Stimulated activated CD8-positive, alpha-beta memory T cell treated with anti-CD3 and anti-CD28 coated beads, Interleukin-4, amount 100 ng/mL, for 24 hours (primary cell): ENCODE data around the gene SHANK2.

Experiments used
- DNase-seq: peaks from one replicate; pipeline ENCODE4 v3.0.0-alpha.2; 2020; ENCODE audit warnings: low read depth

The SHANK2 gene

DNA sequence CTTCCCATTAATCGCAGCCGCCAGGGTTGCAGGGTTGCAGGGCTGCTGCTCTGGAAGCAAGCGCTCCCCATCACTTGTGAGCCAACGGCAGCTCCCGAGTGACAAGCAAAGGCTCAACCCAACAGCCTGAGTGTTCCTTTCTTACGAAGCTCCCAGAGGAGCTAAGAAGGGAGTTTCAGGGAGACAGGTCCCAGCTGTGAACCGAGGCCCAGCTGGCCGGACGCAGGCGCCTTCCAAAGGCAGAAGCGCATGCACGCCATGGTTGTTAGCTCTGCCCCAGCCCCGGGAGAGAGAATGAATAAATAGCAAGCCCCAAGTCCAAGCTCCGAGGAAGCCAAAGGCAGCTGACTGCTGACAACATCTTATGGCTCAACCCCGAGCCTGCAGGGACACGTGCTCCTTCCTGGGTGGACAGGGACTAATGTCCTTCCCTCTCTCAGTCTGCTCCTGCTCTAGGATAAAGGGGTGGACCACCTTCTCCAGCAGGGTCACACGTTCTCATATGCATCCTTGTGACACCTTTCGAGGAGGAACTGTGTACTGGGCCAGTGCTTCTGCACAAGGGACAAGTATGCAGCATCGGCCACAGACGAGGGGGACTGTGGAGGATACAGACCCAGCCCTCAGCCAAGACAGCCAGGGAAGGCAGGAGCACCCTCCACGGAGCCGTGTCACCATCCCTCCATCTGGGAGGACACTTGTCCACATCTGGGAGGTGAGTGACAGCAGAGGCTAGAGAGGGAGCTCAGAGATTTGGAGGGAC is 29.9 kb downstream of the SHANK2 start:
- no peak for DNase-seq

DNA sequence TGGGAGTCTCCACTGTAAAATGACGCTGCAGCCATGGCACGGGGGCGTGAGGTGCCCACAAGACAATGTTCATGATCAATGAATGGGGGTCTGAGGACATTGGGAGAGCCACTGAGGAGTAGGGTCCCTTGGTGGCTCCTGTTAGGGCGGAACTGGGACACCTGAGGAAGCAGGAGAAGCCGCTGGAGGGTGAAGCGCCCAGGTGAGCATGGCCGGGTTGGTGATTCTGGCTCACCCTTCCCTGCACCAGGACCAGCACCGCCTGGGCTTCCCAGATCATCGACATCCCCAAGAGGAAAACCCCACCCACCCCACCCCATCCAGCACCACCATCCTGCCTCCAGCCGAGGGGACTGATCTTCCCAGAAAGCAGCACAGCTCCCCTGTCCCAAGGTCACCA is 30.6 kb downstream of the SHANK2 start:
- no peak for DNase-seq

DNA sequence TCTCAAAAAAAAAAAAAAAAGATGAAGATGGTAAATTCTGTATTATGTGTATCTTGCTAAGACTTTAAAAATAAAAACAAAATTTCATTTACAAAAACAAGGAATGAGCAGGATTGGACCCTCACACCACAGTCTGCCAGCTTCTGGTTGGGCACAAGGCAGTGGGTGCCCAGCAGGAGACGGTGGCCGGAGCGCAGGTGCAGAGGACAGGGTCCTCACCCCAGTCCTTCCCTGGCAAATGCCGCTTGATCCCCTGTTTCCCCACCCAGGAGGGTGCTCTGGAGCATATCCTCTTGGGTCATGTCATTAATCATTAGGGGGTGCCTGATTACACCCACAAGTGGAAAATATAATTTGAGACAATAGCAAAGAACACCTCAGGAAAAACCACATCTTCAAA is 31.2 kb downstream of the SHANK2 start:
- no peak for DNase-seq

DNA sequence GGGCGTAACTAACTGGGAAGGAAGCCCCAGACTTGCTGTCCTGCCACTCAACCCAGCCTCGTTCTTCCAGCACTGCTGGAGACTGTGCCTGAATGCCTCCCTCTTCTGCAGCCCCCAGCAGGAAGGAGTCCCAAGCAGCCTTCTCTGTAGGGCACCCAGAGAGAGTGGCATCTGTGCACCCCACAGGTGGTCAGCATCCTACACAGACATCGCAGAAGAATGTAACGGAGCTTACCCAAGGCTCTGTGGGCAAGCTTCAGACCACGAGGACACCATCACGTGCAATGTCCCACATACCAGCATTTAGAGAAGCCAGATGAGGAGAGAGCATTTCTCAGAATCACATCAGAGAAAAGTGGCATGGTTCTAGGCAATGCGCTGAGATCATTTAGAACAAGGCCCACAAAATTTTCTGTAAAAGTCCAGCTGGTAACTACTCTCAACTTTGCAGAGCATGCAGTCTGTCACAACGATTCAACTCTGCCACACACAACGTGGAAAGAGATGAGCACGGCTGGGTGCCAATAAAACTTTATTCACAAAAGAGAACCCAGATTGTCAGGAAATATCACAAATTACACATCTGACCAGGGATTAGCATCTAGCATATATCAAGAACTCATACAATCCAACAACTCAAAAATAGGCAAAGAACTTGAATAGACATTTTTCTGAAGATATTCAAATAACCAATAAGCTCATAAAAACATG is 33.4 kb downstream of the SHANK2 start:
- no peak for DNase-seq

DNA sequence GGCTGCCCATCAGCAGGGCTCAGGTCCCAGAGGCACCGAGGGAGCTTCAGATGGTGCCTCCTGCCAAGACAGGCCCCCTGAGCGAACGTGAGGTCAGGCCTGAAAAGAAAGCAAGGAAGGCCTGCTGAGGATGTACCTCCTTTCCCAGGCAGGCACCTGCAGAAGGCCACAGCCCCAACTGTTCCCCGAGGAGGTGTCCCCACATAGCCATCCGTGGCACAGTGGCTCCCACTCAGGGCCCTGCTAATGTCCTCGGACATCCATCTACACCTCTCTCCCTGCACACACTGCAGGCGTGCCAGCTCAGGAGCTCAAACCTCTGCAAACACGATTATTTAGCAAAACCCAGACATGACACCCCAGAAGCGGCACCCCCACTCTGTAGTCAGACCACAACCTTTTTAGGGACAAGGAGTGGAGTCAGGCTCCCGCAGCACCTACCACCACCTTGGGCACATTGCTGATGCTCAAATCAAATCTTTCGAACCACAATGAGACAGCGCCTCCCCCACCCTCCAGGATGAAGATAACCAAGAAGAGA is 36.9 kb downstream of the SHANK2 start:
- DNase-seq = no peak

DNA sequence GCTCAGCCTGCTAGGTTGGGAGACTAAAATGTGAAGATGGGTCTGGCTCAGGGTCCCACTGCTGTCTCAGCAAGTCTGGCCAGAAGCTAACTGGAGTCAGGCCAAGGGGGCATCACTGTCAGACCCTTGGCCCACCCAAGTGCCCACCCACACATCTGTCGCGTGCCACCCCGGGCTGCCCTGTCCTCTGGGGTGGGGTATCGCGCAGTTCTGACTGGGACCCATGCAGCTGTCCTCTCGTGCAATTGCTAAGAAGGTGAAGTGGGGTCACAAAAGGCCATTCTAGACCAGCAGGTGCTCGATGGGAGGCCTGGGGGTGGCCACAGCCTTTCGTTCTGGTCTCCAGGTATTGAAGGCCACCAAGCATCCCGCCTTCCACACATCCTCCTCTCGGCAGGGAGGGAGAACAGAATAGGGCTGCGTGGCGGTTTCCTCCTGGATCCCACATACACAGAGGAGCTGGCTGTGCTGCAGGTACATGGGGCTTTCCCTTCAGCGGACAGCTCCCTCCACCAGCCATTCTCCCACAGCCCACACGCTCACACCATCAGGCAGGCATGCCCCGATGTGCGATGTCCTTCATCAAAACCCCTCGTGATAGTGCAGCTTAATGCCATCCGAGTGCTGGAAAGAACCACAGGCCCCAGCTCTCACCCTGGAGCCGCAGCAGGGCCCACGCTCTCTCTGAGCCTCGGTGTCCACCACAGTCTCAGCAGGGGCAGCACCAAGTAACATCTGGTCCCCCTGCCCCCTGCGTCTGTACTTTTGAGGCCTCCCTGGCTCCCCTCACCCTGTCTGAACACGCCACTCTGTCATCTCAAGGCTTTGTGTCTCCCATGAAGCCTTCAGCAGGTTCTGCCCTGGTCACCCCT is 37.6 kb downstream of the SHANK2 start:
- DNase-seq = no peak

DNA sequence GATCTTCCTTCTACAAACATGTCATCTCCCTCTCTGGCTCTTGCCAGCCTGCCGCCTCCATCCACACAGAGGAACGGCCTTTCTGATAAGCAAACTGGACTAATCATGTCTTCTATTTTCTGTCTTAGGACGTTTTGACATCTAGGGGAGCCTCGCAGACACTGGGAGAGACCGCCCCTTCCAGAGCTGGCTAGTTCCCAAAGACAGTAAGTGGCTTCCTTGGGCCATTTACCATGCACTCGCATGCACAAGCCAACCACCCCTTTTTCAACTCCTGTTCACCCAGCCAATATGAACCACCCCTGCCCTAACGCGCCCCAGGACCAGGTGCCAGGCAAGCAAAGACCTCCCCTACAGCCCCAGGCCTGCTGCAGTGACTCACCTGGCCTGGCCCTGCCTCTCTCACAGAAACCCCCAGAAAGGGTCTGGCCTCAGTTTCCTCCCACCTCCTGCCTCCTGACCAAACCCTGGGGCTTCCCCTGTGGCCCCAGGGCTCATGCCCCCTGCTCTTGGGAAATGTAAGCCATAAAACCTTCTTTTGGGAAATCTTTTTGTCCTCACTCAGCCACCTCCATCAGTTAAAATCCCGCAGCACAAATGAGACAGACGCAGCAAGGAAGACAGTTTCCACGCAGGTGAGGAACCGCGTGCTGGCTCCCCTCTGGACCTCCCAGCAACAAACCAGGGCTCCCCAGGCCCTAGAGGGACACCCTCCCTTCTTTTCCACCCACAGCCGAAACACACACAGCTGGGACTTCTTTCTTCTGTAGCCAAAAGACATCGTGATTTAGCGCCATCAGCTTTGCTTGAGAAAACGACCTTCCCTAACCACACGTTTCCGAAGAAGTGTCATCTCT is 38.5 kb downstream of the SHANK2 start:
- no peak for DNase-seq

DNA sequence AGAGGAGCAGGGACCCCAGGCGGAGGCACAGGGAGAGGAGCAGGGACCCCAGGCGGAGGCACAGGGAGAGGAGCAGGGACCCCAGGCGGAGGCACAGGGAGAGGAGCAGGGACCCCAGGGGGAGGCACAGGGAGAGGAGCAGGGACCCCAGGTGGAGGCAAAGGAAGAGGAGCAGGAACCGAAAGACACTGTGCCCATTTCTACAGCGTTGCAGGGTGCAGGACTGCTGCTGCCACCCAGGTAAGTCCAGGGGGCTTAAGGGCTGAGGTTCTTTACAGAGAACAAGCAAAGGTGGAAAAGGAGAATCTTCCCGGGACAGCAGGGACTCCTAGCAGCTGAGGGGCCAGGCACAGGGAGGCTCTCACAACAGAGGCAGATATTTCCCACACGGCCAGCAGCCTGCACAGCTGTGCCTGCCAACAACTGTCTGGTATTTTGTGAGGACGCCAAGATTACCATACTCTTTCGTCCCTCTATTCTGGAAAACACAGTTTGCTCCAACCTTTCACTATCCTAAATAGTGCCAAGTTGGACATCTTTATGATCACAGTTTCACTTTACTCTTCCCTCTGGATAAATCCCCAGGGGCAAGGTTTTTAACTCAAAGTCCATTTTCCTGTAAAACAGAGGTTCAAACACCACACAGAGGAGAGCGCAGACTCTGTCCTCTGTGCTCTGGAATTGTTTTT is 39.4 kb downstream of the SHANK2 start:
- DNase-seq = no peak

DNA sequence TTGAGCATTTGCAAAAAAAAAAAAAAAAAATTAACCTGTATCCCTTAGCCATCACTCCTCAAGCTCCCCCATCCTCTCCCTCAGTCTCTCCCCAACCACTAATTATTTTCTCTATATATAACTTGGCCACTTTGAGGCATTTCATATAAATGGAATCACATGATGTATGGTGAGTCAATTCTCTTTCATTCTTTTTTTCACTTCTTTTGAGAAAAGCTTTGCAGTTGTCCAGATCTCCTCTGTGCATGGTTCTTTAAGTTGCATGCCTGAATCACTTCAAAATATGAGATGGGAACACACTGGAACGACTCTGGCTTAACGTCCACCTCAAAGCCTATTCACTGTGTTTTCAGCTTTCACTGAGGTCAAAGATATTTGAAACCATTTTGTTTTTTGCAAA is 40.7 kb downstream of the SHANK2 start:
- DNase-seq = no peak

DNA sequence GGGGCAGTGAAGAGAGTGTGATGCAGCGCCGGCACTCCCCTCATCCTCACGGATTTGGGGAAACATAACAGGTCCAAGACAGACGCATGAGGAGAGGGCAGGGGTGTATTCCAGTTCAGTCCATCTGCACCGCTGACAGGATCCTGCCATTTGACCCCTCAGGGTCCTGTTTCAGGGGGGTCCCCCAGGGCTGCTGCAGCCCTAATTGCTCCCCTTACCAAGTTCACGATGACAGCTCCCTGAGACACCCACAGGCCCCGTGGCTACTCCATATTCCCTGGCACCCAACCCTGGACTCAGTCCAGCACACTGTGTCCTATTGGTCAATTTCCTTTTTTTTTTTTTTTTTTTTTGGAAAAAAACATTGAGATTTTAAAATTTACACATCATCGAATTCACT is 41.5 kb downstream of the SHANK2 start:
- DNase-seq = no peak

DNA sequence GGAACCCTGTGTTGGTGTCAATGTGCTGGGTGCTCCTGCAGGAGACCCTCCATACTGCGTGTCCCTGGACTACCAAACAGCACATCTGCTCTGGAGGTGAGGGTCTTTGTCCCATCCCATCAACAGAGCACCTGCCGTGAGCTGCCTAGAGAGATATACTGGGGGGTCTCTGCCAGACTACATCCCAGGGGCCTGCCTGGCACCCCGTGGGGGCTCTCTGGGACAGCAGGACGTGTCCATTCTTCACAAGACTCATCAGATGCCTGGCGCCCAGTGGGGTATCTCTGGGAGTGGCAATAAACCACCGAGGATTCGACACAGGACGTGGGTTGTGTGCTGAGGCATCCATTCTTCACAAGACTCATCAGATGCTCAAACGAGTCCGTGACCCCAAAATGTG is 42.7 kb downstream of the SHANK2 start:
- DNase-seq = no peak

DNA sequence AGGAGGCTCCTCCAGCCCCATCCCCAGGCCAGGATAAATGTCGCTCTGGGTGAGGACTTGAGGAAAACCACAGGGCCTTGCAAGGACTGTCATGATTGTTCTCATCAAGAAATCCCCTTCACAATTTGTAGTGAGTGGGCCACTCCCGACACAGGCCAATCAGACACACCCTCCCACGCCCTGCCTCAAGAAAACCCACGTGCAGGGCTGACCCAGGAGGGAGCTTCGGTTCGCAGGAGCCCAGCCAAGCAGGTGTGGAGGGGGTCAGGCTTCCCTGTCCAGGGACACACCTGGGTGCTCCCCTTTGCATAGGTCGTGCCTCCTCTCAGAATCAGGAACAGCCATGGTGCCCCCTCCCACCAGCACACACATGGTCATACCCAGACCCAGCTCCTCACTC is 43.2 kb downstream of the SHANK2 start:
- no peak for DNase-seq

DNA sequence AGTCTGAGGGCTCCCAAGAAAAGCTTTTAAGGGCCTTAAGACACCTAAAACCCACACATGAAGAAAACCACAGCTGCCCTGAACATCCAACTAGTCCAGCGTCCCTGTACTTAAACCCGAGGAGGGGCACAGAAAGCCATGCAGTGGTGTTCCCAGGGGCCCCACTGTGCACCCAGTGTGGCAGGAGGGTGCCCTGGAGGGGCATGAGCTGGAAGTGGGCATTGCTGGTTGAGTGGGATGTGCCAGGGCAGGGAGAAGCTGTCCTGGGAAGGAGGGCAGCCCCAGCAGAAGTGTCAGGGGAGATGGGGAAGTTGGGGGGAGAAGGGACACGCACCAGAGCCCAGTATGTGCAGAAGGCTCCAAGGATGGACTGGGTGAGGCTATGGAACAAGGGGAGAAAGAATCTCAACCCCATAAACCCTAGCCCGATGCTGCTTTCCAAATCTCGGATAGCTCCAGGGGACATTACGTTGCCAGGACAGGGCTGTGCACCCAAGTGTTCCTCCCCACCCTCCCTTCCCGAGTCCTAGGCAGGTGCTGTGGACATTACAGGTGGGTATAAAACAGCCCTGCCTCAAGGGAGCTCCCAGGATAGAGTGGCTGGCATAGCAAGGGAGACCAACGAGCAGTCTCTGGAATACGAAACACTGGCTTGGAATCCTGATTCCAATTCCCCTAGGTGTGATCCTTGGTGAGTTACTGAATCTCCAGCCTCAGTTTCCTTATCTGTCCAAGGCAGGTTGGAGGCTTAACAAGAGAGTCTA is 44.2 kb downstream of the SHANK2 start:
- no peak for DNase-seq

DNA sequence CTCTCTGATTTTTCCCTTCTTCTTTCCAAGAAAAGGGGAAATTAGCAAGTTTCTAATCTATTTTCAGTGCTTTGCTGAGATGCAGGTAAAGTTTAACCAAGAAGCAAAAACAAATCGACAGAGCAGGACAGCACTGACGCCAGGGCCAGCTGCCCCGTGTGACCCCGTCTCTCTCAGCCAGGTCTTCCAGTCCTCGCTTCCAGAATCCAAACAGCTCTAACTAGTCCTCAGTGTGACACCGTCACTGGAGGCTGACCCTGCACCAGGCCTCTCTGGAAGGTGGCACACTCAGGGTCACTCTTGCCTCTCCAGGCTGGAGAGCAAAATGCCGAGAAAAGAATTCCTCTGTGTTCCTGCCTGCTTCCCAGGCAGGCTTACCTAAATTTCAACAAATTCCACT is 44.8 kb downstream of the SHANK2 start:
- DNase-seq = no peak

DNA sequence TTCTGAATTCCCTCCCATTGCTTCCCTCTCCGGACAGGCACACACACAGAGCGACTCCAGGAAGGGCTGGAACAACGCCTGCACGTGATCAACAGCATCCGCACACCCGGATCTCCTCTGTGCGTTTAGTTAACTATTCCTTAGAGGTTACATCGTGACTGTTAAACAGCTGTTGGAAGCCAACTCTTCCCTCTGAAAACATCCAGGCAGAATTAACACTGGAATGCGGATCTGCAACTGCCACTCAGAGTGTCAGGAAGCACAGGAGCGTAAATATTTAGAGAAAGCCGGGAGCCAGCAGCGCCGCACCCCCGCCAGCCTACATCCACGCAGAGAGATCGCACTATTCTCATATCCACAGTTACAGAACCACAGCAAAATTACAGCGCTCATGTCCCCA is 46.2 kb downstream of the SHANK2 start:
- no peak for DNase-seq

DNA sequence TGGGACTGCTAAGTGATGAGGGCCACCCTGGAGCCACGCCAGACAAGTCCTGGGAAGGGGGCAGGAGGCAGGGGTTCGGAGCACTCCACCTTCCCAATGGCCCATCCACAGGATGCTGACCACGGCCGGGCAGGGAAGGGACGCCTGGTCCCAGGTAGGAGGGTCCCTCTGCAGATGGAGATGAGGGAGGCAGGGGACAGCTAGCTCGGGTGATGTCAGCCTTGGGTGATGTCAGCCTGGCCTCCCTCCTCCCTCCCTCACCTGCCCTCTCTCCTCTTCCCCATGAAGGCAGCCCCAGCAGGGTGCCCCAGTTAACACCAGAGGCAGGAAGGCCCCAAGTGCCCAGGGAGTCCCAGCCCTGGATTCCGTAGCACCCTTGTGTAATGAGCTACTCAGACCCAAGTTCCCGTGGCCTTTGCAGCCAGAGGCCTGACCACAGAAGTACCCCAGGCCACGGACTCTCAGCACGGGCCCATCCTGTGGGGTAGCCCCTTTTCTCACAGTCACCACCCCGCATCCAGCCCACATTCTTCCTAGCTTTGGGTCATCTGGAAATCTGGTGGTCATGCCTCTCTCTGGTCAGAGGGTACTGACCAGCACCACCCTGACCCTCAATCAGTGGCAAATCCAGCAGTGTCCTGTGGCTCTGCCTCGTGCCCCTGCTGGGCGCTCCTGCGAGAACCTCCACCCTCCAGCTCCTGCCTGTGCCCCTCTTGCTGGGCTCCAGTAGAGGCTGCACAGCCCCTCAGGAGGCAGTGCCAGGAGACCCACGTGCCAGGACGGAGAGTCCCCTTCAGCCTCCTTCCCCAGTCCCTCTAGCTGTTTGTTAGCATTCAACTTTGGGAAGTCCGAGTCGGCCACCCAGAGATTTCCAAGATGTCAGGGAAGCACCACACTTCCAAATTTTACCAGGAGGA is 47.4 kb downstream of the SHANK2 start:
- no peak for DNase-seq

DNA sequence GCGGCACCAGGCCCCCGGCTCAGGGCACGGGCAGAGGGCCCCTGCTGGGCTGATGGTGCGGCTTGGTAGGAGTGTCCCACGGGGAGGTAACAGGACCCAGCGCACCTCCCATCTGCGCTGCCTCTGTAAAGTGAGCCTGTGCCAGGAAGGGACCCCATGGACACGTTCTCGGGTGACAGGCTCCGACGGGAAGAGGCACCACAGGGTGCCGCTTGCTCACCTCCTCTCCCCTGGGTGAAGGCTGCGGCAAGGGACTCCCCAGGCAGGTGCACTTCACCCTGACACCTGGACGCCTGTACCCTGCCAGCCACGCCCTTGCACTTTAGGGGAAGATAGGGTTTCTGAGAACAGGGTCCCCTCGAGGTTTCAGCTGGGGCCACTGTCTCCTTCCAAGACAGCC is 48.1 kb downstream of the SHANK2 start:
- no peak for DNase-seq

DNA sequence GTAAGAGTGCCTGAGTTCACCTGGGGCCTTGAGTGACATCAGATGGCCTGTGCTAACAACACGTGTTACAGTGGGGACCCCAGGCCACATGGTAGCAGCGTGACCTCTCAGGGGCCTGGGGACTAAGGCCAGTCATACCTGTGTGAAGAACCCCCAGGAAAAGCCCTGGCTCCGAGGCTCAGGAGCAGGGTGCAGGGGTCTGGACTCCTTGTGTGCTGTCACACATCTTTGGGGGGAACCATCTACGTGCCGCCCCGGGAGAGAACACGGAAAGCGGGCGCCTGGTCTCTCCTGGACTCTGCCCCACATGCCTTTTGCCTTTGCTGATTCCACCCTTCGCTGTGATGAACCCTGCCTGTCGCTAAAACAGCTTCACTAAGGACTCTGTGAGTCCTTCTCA is 48.7 kb downstream of the SHANK2 start:
- no peak for DNase-seq

DNA sequence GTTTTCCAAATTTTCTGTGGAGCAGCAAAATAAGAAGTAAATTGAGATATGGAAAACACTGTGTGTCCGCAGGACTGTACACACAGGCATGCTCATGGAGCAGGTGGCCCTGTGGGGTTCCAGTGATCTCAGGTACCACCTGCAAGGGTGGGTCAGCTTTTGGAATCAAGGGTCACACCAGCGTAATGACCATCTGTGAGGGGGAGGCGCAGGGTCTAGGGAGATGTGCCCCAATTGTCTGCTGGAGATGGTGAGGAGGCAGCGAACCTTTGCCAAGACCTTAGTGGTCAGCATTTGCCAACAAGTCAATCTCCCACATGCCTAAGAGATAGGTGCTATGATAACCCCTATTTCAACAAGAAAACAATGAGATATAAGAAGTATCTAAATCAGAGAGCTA is 49.4 kb downstream of the SHANK2 start:
- DNase-seq = no peak
